ENCODE measurements around the gene PHIP.

Gene PHIP

GRCh38 chr6:79077715-79078074 lies 359 bp downstream of the PHIP start:
- Histone ChIP-seq H3K27ac (peak overlapping the region; percentile 96), H3K4me2 (ENCODE audit: low read length) (peak overlapping the region; percentile 72), H3K27me3 (ENCODE audit: control insufficient read depth, insufficient read depth, low read length) (no peaks in the 10 kb centered on the region), H3K9ac (peak overlapping the region; percentile 87), H2AFZ (peak overlapping the region; percentile 100), H3K79me2 (peaks cover 9% of the 10 kb centered on the region), H3K9me3 (ENCODE audit: control insufficient read depth, low read length) (no peaks in the 10 kb centered on the region), H3K4me3 (ENCODE audit: low read depth, low read length) (peak overlapping the region; percentile 84), H3K4me1 (peaks cover 7% of the 10 kb centered on the region), H3K36me3 (ENCODE audit: control insufficient read depth, insufficient read depth, low read length) (no peaks in the 10 kb centered on the region)
- no peak for TF ChIP-seq CTCF (IDR thresholded peaks at IDR 0.05)

- no peaks in the 10 kb centered on the region for H3K27me3 ChIP-seq (ENCODE audit: control insufficient read depth, insufficient read depth, low read length)
- peak overlapping the region; percentile 90 for H3K27ac ChIP-seq
- H3K9ac ChIP-seq: peak overlapping the region; percentile 61
- H3K36me3 ChIP-seq (ENCODE audit: control insufficient read depth, insufficient read depth, low read length): no peaks in the 10 kb centered on the region
- no peaks in the 10 kb centered on the region for H3K9me3 ChIP-seq (ENCODE audit: control insufficient read depth, low read length)
- peak overlapping the region; percentile 83 for H3K4me2 ChIP-seq (ENCODE audit: low read length)
- H2AFZ ChIP-seq: peak overlapping the region; percentile 86
- peak overlapping the region; percentile 87 for H3K4me3 ChIP-seq (ENCODE audit: low read depth, low read length)
- peaks cover 7% of the 10 kb centered on the region for H3K4me1 ChIP-seq
- TF ChIP-seq CTCF (IDR thresholded peaks at IDR 0.05): no peak
- peaks cover 14% of the 10 kb centered on the region for H3K79me2 ChIP-seq
Observed at GRCh38 chr6:79076782-79077641, 1.0 kb downstream of the PHIP start.

- Histone ChIP-seq H3K79me2 (peaks cover 14% of the 10 kb centered on the region), H3K27me3 (ENCODE audit: control insufficient read depth, insufficient read depth, low read length) (no peaks in the 10 kb centered on the region), H3K4me2 (ENCODE audit: low read length) (no peak overlapping the region), H3K4me3 (ENCODE audit: low read depth, low read length) (peak overlapping the region; percentile 87), H3K36me3 (ENCODE audit: control insufficient read depth, insufficient read depth, low read length) (no peaks in the 10 kb centered on the region), H2AFZ (peak overlapping the region; percentile 54), H3K9ac (no peak overlapping the region), H3K9me3 (ENCODE audit: control insufficient read depth, low read length) (no peaks in the 10 kb centered on the region), H3K4me1 (peaks cover 7% of the 10 kb centered on the region), H3K27ac (no peak overlapping the region)
- TF ChIP-seq CTCF (IDR thresholded peaks at IDR 0.05): no peak
Observed at GRCh38 chr6:79076160-79076559, 1.9 kb downstream of the PHIP start.

GRCh38 chr6:79073888-79074287 lies 4.2 kb downstream of the PHIP start:
- H2AFZ ChIP-seq: no peak overlapping the region
- H3K4me1 ChIP-seq: peaks cover 9% of the 10 kb centered on the region
- no peak overlapping the region for H3K27ac ChIP-seq
- H3K4me3 ChIP-seq (ENCODE audit: low read depth, low read length): no peak overlapping the region
- H3K27me3 ChIP-seq (ENCODE audit: control insufficient read depth, insufficient read depth, low read length): no peaks in the 10 kb centered on the region
- H3K79me2 ChIP-seq: peaks cover 20% of the 10 kb centered on the region
- no peaks in the 10 kb centered on the region for H3K9me3 ChIP-seq (ENCODE audit: control insufficient read depth, low read length)
- TF ChIP-seq CTCF (IDR thresholded peaks at IDR 0.05): no peak
- no peak overlapping the region for H3K4me2 ChIP-seq (ENCODE audit: low read length)
- no peak overlapping the region for H3K9ac ChIP-seq
- no peaks in the 10 kb centered on the region for H3K36me3 ChIP-seq (ENCODE audit: control insufficient read depth, insufficient read depth, low read length)

Data from parathyroid adenoma (tissue), 2 donors.